Nasal cavity respiratory epithelium epithelial cell of viscerocranial mucosa (primary cell): ENCODE measurements around the gene NOCT. TPM values are rescaled to one million over a fixed set of nuclear protein-coding genes. Genes with fewer than 3 reads are reported as not detected.

Source experiments
- total RNA-seq: library from RNA; depleted of rRNA; stranded (reverse); fragments of >200 nt; gene quantifications from 2 replicates; pipeline ENCODE4 v1.2.3, GENCODE V29; 2014

The NOCT gene
- total RNA-seq: 27.7 and 38.0 TPM in 2 replicates

GRCh38 chr4:139015269-139015947 lies at the start of gene NOCT:
Gene NOCT, plus strand, starts transcription at chr4:139015781. Its CDS starts 201 bp downstream, at chr4:139015982.

Other genes with a start within 250 kb of the NOCT start
- gene ELF2, start 161.4 kb downstream of the NOCT start, total RNA-seq: 28.7 and 41.6 TPM in 2 replicates